ENCODE measurements around the gene SETD3.

GRCh38 chr14:99363616-99364290, 116.9 kb downstream of the SETD3 start:
- TF ChIP-seq, protein P1, sequence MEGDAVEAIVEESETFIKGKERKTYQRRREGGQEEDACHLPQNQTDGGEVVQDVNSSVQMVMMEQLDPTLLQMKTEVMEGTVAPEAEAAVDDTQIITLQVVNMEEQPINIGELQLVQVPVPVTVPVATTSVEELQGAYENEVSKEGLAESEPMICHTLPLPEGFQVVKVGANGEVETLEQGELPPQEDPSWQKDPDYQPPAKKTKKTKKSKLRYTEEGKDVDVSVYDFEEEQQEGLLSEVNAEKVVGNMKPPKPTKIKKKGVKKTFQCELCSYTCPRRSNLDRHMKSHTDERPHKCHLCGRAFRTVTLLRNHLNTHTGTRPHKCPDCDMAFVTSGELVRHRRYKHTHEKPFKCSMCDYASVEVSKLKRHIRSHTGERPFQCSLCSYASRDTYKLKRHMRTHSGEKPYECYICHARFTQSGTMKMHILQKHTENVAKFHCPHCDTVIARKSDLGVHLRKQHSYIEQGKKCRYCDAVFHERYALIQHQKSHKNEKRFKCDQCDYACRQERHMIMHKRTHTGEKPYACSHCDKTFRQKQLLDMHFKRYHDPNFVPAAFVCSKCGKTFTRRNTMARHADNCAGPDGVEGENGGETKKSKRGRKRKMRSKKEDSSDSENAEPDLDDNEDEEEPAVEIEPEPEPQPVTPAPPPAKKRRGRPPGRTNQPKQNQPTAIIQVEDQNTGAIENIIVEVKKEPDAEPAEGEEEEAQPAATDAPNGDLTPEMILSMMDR (conservative IDR thresholded peaks at IDR 0.05; ENCODE audit: low read depth, low read length): no peak
- no peak for TF ChIP-seq EZH2 (IDR thresholded peaks at IDR 0.05; ENCODE audit: low read length, unreplicated experiment)
